Measurements from ENCODE around the gene CNTNAP1.
A peak's percentile ranks its signal among the peaks of the same experiment; 100 is the strongest.
"Not testable (repeated sequence)": the region's sequence is repeated elsewhere in the genome, so short reads cannot be mapped to it uniquely, and the experiment has no call there.

Gene CNTNAP1

DNA sequence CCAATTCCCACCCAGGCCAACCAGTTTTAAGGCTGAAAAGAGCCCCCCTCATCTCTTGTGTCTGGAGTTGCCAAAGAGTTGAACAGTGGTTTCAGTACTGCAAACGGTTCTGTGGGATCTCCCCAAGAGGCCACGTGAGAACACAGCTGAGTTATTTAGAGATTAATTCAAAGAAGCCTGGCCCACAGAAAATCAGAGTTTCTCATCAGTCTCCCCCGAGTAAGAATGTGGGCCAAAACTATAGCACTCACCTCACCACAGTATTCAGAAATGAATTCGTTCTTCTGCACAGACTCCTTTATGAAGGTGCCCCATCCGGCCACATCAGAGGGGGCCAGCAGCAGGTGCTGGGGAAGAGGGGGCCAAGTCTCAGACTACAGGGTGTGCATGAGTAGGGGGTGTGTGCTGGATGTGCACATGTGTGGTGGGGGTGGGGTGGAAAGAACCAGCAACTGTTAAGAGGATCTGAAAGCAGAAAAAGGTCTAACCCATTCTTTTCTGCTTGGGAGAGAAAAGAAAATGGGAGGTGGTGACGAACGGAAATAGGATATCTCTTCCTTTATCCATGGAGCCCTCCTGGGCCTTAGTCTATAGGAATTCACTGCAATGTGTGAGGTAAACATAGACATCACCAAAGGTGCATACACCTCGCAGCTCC is 22.6 kb downstream of the CNTNAP1 start:
- Histone ChIP-seq H3K9ac (ENCODE audit: low read depth, low read length) (no peak overlapping the region), H3K36me3 (ENCODE audit: control insufficient read depth, insufficient read depth, low read length) (peaks cover 85% of the 10 kb centered on the region), H3K27me3 (ENCODE audit: control insufficient read depth, insufficient read depth, low read length) (no peaks in the 10 kb centered on the region), H3K9me3 (ENCODE audit: control insufficient read depth, insufficient read depth, low read length) (no peaks in the 10 kb centered on the region), H3K4me1 (ENCODE audit: control insufficient read depth, insufficient read depth, low read length) (no peaks in the 10 kb centered on the region), H3K4me3 (ENCODE audit: low read depth, low read length) (no peak overlapping the region), H3K27ac (ENCODE audit: low read depth, low read length) (no peak overlapping the region)

DNA sequence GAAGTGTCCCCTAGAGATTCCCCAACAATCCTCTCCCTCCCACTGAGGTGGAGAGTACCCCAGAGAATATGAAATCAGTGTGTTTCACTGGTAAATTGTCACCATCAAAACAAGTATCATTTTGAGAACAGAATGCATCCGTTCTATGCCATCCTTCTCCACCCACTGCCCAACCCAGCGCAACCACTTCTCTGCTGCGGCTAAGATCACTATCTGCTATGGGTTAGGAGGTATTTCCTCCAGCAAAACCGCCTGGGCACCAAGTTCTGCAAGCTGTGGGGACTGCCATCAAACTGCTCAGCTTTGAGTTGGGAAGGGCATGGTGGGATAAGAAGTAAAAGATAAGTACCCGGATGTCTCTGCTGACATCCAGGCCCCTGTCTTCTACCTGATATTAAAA is 24.4 kb downstream of the CNTNAP1 start:
- Histone ChIP-seq H3K27ac (ENCODE audit: low read depth, low read length) (no peak overlapping the region), H3K27me3 (ENCODE audit: control insufficient read depth, insufficient read depth, low read length) (no peaks in the 10 kb centered on the region), H3K9ac (ENCODE audit: low read depth, low read length) (no peak overlapping the region), H3K36me3 (ENCODE audit: control insufficient read depth, insufficient read depth, low read length) (peaks cover 87% of the 10 kb centered on the region), H3K4me3 (ENCODE audit: low read depth, low read length) (no peak overlapping the region), H3K9me3 (ENCODE audit: control insufficient read depth, insufficient read depth, low read length) (no peaks in the 10 kb centered on the region), H3K4me1 (ENCODE audit: control insufficient read depth, insufficient read depth, low read length) (no peaks in the 10 kb centered on the region)

DNA sequence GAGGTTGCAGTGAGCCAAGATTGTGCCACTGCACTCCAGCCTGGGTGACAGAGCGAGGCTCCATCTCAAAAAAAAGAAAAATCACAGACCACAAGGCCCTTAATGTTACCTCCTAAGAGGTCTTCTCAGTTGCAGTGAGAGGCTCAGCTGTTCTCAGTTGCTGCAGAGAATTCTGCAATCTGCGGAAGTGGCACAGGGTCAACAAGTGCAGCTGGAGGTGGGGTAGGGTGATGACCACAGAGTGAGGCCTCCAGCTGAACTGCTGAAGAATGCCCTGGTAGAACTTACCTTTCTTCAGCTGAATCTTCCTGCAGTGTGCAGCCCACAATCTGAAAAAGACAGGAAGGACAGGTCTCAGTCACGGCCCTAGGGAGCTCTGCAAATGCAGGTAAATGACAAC is 26.3 kb downstream of the CNTNAP1 start:
- H3K36me3 ChIP-seq (ENCODE audit: control insufficient read depth, insufficient read depth, low read length), result peaks cover 86% of the 10 kb centered on the region

DNA sequence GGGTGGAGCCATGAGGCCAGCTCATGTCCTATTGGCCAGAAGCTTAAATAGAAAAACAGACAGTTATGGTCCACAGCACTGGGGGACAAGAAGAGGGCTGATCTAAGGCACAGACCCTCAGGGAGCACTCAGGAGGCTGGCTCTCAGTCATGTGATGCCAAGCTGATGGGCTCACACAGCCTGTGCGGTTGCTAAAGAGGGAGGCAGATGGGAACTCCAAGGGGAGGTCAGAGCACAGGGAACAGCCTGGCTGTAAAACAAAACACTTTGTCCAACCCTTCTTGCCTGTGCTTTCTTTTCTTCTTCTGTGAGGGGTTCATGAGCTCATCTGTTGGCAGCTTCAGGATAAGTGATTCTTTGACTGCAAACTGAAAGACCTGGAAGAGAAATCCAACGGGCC is 27.2 kb downstream of the CNTNAP1 start:
- Histone ChIP-seq H3K9me3 (ENCODE audit: control insufficient read depth, insufficient read depth, low read length) (no peaks in the 10 kb centered on the region), H3K27ac (ENCODE audit: low read depth, low read length) (no peak overlapping the region), H3K9ac (ENCODE audit: low read depth, low read length) (no peak overlapping the region), H3K36me3 (ENCODE audit: control insufficient read depth, insufficient read depth, low read length) (peaks cover 85% of the 10 kb centered on the region), H3K4me1 (ENCODE audit: control insufficient read depth, insufficient read depth, low read length) (no peaks in the 10 kb centered on the region), H3K4me3 (ENCODE audit: low read depth, low read length) (no peak overlapping the region), H3K27me3 (ENCODE audit: control insufficient read depth, insufficient read depth, low read length) (no peaks in the 10 kb centered on the region)

More for the DNA sequence above, 26.3 kb downstream of the CNTNAP1 start:
- Histone ChIP-seq H3K27ac (ENCODE audit: low read depth, low read length) (no peak overlapping the region), H3K4me1 (ENCODE audit: control insufficient read depth, insufficient read depth, low read length) (no peaks in the 10 kb centered on the region), H3K4me3 (ENCODE audit: low read depth, low read length) (no peak overlapping the region), H3K9me3 (ENCODE audit: control insufficient read depth, insufficient read depth, low read length) (no peaks in the 10 kb centered on the region), H3K27me3 (ENCODE audit: control insufficient read depth, insufficient read depth, low read length) (no peaks in the 10 kb centered on the region), H3K9ac (ENCODE audit: low read depth, low read length) (no peak overlapping the region)

DNA sequence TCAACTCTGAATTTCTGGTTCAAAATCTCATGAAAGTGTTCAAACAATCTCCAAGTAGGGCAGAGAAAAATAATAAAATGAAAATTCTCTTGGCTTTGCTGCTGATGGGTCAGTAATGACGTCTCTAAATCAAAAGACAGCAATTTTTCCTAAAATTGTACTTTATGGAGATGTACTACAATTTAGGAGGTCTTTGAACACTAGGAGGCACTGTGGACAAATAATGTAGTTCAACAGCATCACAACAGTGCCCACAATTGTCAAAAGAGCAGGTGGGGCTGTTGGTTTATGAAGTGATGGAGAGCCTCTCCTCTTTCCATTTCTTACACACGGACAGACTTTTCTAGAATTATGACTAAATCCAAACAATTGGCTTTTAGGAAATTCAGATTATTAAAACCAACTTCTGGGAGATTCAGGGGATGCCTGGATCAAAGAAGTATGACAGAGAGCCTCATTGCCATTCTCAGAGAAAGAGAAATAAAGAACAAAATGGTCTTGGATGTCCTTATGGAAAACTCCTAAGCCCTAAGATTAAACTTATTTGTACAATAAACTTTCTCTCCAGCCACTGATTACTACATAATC is 38.8 kb downstream of the CNTNAP1 start:
- no peaks in the 10 kb centered on the region for H3K9me3 ChIP-seq (ENCODE audit: control insufficient read depth, insufficient read depth, low read length)
- H3K27ac ChIP-seq (ENCODE audit: low read depth, low read length), result no peak overlapping the region
- no peaks in the 10 kb centered on the region for H3K27me3 ChIP-seq (ENCODE audit: control insufficient read depth, insufficient read depth, low read length)
- H3K9ac ChIP-seq (ENCODE audit: low read depth, low read length), result no peak overlapping the region
- H3K4me3 ChIP-seq (ENCODE audit: low read depth, low read length), result no peak overlapping the region
- peaks cover 69% of the 10 kb centered on the region for H3K36me3 ChIP-seq (ENCODE audit: control insufficient read depth, insufficient read depth, low read length)
- no peaks in the 10 kb centered on the region for H3K4me1 ChIP-seq (ENCODE audit: control insufficient read depth, insufficient read depth, low read length)

DNA sequence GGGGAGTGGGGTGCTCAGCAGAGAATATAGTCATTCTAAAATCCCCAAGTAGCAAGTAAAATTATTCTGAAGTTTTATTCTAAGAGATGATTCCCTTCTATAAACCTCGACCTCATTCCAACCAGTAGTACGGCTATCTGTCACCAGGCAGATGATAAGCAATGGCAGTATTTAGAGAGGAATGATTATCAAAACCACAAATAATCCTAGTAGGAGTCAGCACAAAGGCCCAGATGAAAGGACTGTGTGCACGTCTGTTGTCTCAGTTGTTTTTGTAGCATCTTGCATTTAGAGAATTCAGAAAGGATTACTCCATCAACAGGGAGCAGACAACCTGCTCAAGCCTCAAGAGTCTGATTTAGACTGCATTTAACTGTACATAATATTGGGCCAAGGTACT is 41.3 kb downstream of the CNTNAP1 start:
- Histone ChIP-seq H3K9me3 (ENCODE audit: control insufficient read depth, insufficient read depth, low read length) (no peaks in the 10 kb centered on the region), H3K27me3 (ENCODE audit: control insufficient read depth, insufficient read depth, low read length) (no peaks in the 10 kb centered on the region), H3K9ac (ENCODE audit: low read depth, low read length) (no peak overlapping the region), H3K36me3 (ENCODE audit: control insufficient read depth, insufficient read depth, low read length) (peaks cover 53% of the 10 kb centered on the region), H3K27ac (ENCODE audit: low read depth, low read length) (no peak overlapping the region), H3K4me1 (ENCODE audit: control insufficient read depth, insufficient read depth, low read length) (no peaks in the 10 kb centered on the region), H3K4me3 (ENCODE audit: low read depth, low read length) (no peak overlapping the region)

DNA sequence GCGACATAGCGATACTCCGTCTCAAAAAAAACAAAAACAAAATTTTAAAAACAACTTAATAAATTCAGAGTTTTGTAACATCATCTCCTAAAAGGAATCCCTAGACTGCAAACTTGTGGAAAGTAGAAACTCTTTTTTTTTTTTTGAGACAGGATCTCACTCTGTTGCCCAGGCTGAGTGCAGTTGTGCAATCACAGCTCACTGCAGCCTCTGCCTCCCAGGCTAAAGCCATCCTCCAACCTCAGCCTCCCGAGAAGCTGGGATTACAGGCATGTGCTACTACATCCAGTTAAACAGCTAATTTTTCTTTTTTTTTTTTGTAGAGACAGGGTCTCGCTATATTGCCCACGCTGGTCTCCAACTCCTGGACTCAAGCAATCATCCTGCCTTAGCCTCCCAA is 42.8 kb downstream of the CNTNAP1 start:
- no peaks in the 10 kb centered on the region for H3K27me3 ChIP-seq (ENCODE audit: control insufficient read depth, insufficient read depth, low read length)
- peaks cover 41% of the 10 kb centered on the region for H3K36me3 ChIP-seq (ENCODE audit: control insufficient read depth, insufficient read depth, low read length)
- H3K4me1 ChIP-seq (ENCODE audit: control insufficient read depth, insufficient read depth, low read length), result no peaks in the 10 kb centered on the region
- H3K4me3 ChIP-seq (ENCODE audit: low read depth, low read length), result no peak overlapping the region
- no peak overlapping the region for H3K27ac ChIP-seq (ENCODE audit: low read depth, low read length)
- no peaks in the 10 kb centered on the region for H3K9me3 ChIP-seq (ENCODE audit: control insufficient read depth, insufficient read depth, low read length)
- no peak overlapping the region for H3K9ac ChIP-seq (ENCODE audit: low read depth, low read length)

DNA sequence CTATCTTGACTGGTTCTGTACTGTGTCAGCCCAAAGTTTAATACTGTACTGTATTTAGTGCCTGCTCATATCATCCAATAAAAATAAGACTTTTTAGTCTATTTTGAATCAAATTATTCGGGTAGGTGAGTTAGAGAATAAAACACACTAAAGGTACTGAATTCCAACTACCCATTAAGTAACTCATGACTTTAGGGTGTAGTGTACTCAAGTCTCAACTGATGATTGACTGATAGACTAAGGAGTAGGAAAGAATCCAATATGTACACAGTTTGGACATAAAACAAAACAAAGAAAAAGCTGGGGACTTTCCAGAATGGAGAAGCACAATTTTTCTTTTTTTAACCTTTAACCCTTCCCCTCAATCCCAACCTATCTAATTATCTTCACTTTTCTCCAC is 58.4 kb downstream of the CNTNAP1 start:
- peaks cover 16% of the 10 kb centered on the region for H3K4me1 ChIP-seq (ENCODE audit: control insufficient read depth, insufficient read depth, low read length)
- no peak overlapping the region for H3K27ac ChIP-seq (ENCODE audit: low read depth, low read length)
- no peaks in the 10 kb centered on the region for H3K36me3 ChIP-seq (ENCODE audit: control insufficient read depth, insufficient read depth, low read length)
- no peak overlapping the region for H3K4me3 ChIP-seq (ENCODE audit: low read depth, low read length)
- no peaks in the 10 kb centered on the region for H3K9me3 ChIP-seq (ENCODE audit: control insufficient read depth, insufficient read depth, low read length)
- no peak overlapping the region for H3K9ac ChIP-seq (ENCODE audit: low read depth, low read length)
- peaks cover 7% of the 10 kb centered on the region for H3K27me3 ChIP-seq (ENCODE audit: control insufficient read depth, insufficient read depth, low read length)

DNA sequence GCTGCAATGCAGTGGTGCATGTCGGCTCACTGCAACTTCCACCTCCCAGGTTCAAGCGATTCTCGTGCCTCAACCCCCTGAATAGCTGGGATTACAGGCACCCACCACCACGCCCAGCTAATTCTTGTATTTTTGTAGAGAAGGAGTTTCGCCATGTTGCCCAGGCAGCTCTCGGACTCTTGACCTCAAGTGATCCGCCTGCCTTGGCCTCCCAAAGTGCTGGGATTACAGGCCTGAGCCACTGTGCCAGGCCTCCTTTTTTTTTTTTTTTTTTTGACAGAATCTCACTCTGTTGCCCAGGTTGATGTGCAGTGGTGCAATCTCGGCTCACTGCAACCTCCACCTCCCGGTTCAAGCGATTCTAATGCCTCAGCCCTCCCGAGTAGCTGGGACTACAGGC is 60.6 kb downstream of the CNTNAP1 start:
- H3K36me3 ChIP-seq (ENCODE audit: control insufficient read depth, insufficient read depth, low read length); H3K4me3 ChIP-seq (ENCODE audit: low read depth, low read length); H3K9me3 ChIP-seq (ENCODE audit: control insufficient read depth, insufficient read depth, low read length); H3K9ac ChIP-seq (ENCODE audit: low read depth, low read length); H3K27ac ChIP-seq (ENCODE audit: low read depth, low read length): not testable (repeated sequence)
- Histone ChIP-seq H3K27me3 (ENCODE audit: control insufficient read depth, insufficient read depth, low read length) (peaks cover 14% of the 10 kb centered on the region), H3K4me1 (ENCODE audit: control insufficient read depth, insufficient read depth, low read length) (peaks cover 16% of the 10 kb centered on the region)

DNA sequence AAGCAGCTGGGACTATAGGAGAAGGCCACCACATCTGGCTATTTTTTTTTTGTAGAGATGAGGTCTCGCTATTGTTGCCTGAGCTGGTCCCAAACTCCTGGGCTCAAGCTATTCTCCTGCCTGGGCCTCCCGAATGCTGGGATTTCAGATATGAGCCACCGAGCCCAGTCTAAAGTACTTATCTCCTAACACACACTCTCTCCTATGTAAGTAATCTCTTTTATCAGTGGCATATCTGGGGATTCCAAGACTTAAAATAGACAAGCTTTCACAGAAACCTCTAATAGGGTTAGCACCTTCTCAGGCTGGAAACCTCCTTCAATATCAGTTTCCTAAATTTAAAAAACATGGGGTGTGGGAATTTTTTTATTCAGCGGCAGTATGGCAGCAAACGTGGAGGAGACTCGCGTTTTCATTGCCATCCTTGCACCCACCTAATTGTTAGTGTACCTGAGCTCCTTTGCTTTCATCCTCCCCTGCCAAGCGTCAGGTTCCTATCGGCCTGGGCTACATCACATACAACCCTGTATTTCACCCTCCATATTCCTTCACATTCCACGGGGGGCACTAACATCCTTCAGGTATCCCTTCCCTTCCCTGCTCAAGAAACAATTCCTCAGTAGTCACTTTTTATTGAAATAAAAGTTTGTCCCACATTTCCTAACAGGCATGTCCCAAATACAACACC is 61.4 kb downstream of the CNTNAP1 start:
- Histone ChIP-seq H3K9me3 (ENCODE audit: control insufficient read depth, insufficient read depth, low read length) (no peaks in the 10 kb centered on the region), H3K4me1 (ENCODE audit: control insufficient read depth, insufficient read depth, low read length) (peaks cover 16% of the 10 kb centered on the region), H3K4me3 (ENCODE audit: low read depth, low read length) (peak overlapping the region; percentile 85), H3K27ac (ENCODE audit: low read depth, low read length) (peak overlapping the region; percentile 96), H3K9ac (ENCODE audit: low read depth, low read length) (peak overlapping the region; percentile 82), H3K27me3 (ENCODE audit: control insufficient read depth, insufficient read depth, low read length) (peaks cover 14% of the 10 kb centered on the region), H3K36me3 (ENCODE audit: control insufficient read depth, insufficient read depth, low read length) (no peaks in the 10 kb centered on the region)

DNA sequence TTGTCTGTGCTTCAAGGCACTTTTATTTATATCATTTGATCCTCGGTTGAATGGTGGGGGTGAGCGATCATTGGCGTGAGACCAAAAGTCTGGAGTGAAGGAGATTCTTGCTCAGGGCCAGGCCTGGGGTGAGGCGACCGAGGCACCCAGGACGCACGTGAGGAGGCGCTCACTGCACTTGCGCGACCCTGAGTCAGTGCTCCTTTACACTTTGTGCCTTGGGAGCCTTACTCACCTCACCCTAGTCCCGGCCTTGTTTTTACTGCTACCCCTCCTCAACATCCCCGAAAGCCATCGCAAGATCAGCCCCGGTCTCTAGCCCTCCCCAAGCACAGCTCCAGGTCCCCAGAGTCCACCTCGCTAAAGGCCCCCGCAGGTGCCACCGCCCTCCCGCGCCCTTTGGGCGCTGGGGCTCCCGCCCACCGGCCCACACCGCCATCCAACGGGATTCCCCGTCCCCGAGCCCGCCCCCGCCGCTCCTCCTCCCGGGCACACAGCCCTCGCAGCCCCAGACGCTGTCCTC is 62.0 kb downstream of the CNTNAP1 start:
- H3K27me3 ChIP-seq (ENCODE audit: control insufficient read depth, insufficient read depth, low read length), result peaks cover 14% of the 10 kb centered on the region
- H3K9ac ChIP-seq (ENCODE audit: low read depth, low read length), result peak overlapping the region; percentile 82
- no peaks in the 10 kb centered on the region for H3K9me3 ChIP-seq (ENCODE audit: control insufficient read depth, insufficient read depth, low read length)
- H3K36me3 ChIP-seq (ENCODE audit: control insufficient read depth, insufficient read depth, low read length), result no peaks in the 10 kb centered on the region
- H3K4me3 ChIP-seq (ENCODE audit: low read depth, low read length), result peak overlapping the region; percentile 85
- peak overlapping the region; percentile 96 for H3K27ac ChIP-seq (ENCODE audit: low read depth, low read length)
- peaks cover 16% of the 10 kb centered on the region for H3K4me1 ChIP-seq (ENCODE audit: control insufficient read depth, insufficient read depth, low read length)

Data from HUES48 (cell line).